ENCODE results near the gene CBX1. TPM values are rescaled to one million over a fixed set of nuclear protein-coding genes. Genes with fewer than 3 reads are reported as not detected.

CBX1 gene
- polyA plus RNA-seq, 1 experiment, result 68.2 TPM

DNA sequence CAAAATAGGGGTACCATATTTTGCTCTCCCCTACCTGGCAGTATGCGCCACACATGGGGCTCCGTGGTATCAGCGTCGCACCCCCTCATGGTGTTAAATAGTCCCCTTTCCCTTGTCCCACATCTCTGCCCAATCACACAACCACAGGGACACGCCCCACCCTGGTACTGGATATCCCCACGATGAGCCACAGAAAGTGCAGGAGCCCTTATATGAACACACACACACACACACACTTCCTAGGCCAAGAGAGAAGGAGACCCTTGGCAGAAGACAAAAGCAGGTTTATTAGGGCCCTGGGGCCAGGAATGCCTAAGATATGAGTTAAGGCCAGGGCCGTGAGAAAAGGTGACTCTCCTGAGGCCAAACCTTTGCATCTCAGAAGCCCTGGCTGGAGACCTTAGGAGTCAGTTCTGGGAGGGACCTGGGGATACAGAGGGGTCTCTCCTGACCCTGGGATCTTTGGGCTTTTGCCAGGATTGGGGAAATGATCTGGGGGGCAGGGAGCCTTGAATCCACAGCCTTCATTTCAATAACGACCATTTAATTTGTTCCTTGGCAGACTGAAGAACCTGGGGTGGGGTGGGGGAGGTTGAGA lies 75.3 kb downstream of the CBX1 start:
- POLR2A ChIA-PET, result interaction anchor here (0.6 to 2.5 kb wide), 8 partner anchors 11 to 100 kb away, joined by 3 to 22 read pairs (median 4); partner anchors contain the start of genes CBX1, COPZ2 and NFE2L1
- Histone ChIP-seq H3K27ac (ENCODE audit: low read depth, low read length) (peak overlapping the region; percentile 52), H3K9me3 (ENCODE audit: control insufficient read depth, insufficient read depth, low read length) (no peaks in the 10 kb centered on the region; the same call in 1 of the 2 replicates), H3K27me3 (ENCODE audit: control insufficient read depth, insufficient read depth, low read length) (peaks cover 3% of the 10 kb centered on the region), H3K4me3 (ENCODE audit: low read depth, low read length) (no peak overlapping the region)
- CTCF ChIA-PET, result interaction anchor here (0.6 to 3.4 kb wide), 36 partner anchors 9 to 592 kb away, joined by 3 to 82 read pairs (median 6); partner anchors contain the start of genes CBX1, HOXB5, NFE2L1 and SNX11
- TF ChIP-seq, protein P1, sequence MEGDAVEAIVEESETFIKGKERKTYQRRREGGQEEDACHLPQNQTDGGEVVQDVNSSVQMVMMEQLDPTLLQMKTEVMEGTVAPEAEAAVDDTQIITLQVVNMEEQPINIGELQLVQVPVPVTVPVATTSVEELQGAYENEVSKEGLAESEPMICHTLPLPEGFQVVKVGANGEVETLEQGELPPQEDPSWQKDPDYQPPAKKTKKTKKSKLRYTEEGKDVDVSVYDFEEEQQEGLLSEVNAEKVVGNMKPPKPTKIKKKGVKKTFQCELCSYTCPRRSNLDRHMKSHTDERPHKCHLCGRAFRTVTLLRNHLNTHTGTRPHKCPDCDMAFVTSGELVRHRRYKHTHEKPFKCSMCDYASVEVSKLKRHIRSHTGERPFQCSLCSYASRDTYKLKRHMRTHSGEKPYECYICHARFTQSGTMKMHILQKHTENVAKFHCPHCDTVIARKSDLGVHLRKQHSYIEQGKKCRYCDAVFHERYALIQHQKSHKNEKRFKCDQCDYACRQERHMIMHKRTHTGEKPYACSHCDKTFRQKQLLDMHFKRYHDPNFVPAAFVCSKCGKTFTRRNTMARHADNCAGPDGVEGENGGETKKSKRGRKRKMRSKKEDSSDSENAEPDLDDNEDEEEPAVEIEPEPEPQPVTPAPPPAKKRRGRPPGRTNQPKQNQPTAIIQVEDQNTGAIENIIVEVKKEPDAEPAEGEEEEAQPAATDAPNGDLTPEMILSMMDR (IDR thresholded peaks at IDR 0.05; ENCODE audit: low read depth, low read length), result no peak
- DNase-seq (ENCODE audit: low read depth, low spot score), result no peak

DNA sequence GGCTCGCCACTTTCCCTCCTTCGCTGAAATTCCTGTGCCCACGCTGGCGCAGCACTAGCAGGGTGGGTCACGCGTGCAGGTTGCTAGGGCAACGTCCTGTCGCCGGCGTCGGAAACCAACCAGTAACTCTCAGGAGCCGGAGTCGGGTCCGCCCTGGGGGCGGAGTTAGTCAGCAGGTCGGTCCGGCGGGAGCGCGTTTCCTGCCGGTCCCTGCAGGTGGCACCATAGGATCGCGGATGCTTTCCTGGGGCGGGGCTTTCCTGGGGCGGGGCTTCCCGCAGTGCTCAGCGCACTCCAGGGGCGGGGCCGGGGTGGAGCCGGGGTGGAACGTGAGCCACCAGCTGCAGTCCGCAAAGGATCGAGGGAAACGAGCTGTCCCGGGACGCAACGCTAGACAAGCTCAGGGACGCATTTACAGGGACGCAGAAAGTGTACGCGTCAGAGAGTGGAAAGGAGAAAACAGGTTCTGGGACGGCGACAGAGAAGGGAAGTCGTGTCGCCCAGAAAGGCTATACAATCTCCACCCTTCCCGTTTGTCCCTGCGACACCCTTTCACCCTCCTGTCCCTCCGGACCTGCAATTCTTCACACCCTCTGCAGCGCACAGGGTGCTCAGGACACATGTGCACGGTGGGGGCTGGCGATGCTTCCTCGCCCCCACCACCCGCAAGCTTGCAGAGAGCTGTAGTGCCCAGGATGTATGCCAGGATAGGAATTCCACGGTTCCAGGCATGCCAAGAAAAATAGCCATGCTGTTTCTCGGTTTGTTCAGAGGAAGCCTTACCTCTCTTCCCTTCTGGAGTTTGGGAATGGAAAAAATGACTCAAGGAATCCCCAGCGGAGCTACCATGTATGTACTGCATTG lies 76.0 kb downstream of the CBX1 start:
- TF ChIP-seq, protein P1 (IDR thresholded peaks at IDR 0.05; ENCODE audit: low read depth, low read length), result peak; percentile 70
- ChIA-PET CTCF (interaction anchor here (0.6 to 3.4 kb wide), 34 partner anchors 9 to 593 kb away, joined by 3 to 82 read pairs (median 6); partner anchors contain the start of genes CBX1, HOXB5, NFE2L1 and SNX11), POLR2A (interaction anchor here (0.8 to 2.5 kb wide), 5 partner anchors 11 to 99 kb away, joined by 3 to 22 read pairs (median 4); partner anchors contain the start of genes COPZ2 and NFE2L1)
- H3K27ac ChIP-seq (ENCODE audit: low read depth, low read length), result peak overlapping the region; percentile 52
- DNase-seq (ENCODE audit: low read depth, low spot score), result peak; percentile 93
- H3K9me3 ChIP-seq (ENCODE audit: control insufficient read depth, insufficient read depth, low read length), result no peaks in the 10 kb centered on the region; the same call in 1 of the 2 replicates
- peak overlapping the region; percentile 70 for H3K4me3 ChIP-seq (ENCODE audit: low read depth, low read length)
- peaks cover 3% of the 10 kb centered on the region for H3K27me3 ChIP-seq (ENCODE audit: control insufficient read depth, insufficient read depth, low read length)

DNA sequence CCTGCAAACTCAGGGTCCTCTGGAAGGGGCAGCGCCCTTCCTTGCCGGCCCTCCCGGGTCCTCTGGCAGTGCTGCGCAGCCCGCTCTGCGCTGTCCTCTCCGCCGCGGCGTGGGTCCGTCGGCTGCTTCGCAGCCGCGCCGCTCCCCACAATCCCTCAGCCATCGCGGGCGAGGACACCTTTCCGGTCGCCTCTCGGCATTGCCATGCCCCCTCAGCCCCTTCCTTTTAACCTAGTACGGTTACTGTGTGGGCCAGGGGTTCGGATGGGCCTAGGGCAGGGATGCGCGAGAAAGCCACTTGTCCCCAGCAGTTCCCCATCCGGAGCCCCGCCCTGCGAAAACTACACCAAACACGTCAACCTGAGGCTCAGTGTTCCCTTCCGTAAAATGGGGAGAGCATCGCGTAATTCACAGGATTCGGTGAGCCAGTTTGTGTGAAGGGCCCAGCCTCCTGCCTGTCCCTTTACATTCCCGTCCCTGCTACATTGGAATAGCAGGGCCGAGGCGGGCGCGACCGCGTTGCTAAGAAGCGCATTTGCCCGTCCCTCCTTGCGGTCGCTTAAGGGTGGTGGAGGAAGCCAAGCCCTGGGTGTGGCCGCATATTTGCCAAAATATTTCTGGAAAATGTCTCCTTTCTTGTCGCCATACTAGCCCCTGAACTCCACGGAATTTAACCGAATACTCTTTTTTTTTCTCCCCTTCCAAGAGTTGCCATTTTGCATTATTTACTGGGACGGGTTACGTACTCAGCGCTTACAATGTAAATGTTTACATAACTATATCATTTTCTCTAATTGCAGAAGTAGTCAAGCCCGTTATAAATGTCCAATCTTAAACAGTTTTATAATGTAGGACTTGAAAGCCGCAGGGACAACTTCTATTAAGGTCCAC lies 76.9 kb downstream of the CBX1 start:
- Histone ChIP-seq H3K9me3 (ENCODE audit: control insufficient read depth, insufficient read depth, low read length) (no peaks in the 10 kb centered on the region; the same call in 1 of the 2 replicates), H3K4me3 (ENCODE audit: low read depth, low read length) (peak overlapping the region; percentile 60), H3K27ac (ENCODE audit: low read depth, low read length) (no peak overlapping the region), H3K27me3 (ENCODE audit: control insufficient read depth, insufficient read depth, low read length) (peaks cover 3% of the 10 kb centered on the region)
- DNase-seq (ENCODE audit: low read depth, low spot score), result no peak
- CTCF ChIA-PET, result interaction anchor here (0.6 to 3.4 kb wide), 23 partner anchors 10 to 594 kb away, joined by 3 to 82 read pairs (median 6); partner anchors contain the start of genes CBX1, HOXB5 and NFE2L1
- POLR2A ChIA-PET, result interaction anchor here (1.0 to 2.5 kb wide), 2 partner anchors 12 to 54 kb away, joined by 4 to 9 read pairs; partner anchors contain the start of genes CDK5RAP3 and COPZ2
- TF ChIP-seq, protein P1 (IDR thresholded peaks at IDR 0.05; ENCODE audit: low read depth, low read length), result no peak

DNA sequence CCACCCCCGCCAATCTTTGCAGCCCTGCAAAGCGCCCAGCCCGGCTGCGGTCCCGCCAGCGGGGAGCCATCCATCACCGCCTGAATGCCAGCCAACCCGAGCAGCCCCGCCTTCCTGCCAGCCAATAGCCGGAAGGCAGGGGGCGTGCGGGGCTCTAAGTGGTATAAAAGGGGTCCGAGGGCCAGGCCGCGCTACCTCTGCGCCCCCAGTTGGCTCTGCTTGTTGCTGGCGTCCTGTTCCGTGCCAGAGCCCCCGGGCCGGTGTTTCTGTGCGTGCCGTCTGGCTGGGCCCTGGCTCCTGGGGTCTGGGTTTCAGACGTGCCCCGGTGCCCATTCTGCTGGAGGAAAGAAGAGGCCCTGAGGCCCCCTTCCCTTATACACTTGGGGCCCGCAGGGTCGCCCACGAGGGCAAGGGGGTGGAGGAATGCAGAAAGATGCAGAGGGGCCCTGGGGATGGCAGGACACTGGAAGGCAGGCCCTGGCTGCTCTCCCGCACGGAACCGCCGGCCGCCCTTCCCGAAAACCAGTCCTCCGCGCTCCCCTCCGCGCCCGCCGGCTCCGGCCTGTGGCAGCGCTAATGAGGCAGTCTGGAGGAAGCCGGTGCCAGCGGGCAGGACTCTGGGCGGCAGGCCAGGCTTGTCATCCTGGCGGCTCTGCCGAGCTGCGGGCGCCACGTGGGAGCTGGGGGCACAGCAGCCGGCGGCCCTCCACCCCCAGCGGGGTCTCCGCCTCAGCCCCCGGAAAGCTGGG lies 77.7 kb downstream of the CBX1 start:
- ChIA-PET CTCF (interaction anchor here (0.6 to 0.8 kb wide), 2 partner anchors 12 to 77 kb away, joined by 3 to 4 read pairs; no protein-coding TSS in a partner anchor), POLR2A (interaction anchor here (1.0 kb wide), 1 partner anchor 53 kb away, joined by 4 read pairs; the partner anchor contains the start of gene CDK5RAP3)
- no peaks in the 10 kb centered on the region; the same call in 1 of the 2 replicates for H3K9me3 ChIP-seq (ENCODE audit: control insufficient read depth, insufficient read depth, low read length)
- no peak for DNase-seq (ENCODE audit: low read depth, low spot score)
- TF ChIP-seq, protein P1 (IDR thresholded peaks at IDR 0.05; ENCODE audit: low read depth, low read length), result peak; percentile 21; the same call in 1 of the 2 replicates
- peaks cover 5% of the 10 kb centered on the region for H3K27me3 ChIP-seq (ENCODE audit: control insufficient read depth, insufficient read depth, low read length)
- peak overlapping the region; percentile 60 for H3K4me3 ChIP-seq (ENCODE audit: low read depth, low read length)
- H3K27ac ChIP-seq (ENCODE audit: low read depth, low read length), result no peak overlapping the region

All from AG04450 (cell line).